HG03521 (cell line): Measurements from ENCODE around the gene HSPA1B.
"Not testable (repeated sequence)": the region's sequence is repeated elsewhere in the genome, so short reads cannot be mapped to it uniquely, and the experiment has no call there.

Experiments used
- ATAC-seq: cut with Tn5 transposase; IDR thresholded peaks from one replicate; pipeline ENCODE4 v1.9.1; 2021; ENCODE audit warnings: mild to moderate bottlenecking, moderate library complexity; ENCODE audit not compliant: unreplicated experiment

HSPA1B gene

DNA sequence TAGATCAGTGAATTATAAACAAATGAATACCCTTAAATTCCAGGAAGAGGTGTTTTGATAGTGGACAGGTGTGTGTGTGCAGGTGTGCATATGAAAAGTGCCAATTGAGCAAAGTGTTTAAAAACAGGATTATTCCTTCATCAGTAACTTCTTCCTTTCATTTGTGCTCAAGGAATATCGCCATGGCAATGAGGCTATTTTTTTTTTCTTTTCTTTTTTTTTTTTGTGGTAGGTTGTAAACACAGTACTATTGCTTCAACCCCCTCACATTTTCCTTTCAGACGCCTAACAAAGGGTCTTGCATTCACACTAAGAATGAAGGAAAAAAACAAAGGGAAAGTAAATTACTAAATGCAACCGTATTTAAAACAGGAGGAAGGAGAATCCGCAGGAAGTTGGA is 2.0 kb upstream of the HSPA1B start:
- ATAC-seq, result no peak

DNA sequence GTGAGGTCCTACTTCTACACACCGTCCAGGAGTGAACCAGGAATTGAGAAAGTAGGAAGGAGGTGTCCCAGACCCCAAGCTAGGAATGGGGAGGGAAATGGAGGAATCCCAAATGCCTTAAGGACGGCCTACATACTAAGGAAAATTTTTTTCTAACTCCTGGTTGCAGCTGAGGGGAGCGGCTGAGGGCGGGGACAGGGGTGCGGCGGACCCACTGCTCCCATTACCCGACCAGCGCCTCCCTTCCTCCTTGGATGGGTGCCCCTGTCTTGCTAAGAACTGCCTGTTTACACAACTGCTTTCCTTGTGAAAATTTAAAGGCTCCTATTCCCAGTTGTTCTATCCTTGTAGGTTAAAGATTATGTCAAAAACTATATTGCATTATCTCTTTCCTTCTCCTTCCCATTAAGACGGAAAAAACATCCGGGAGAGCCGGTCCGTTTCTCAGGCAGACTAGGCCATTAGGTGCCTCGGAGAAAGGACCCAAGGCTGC is 699 bp upstream of the HSPA1B start:
- ATAC-seq, result no peak

DNA sequence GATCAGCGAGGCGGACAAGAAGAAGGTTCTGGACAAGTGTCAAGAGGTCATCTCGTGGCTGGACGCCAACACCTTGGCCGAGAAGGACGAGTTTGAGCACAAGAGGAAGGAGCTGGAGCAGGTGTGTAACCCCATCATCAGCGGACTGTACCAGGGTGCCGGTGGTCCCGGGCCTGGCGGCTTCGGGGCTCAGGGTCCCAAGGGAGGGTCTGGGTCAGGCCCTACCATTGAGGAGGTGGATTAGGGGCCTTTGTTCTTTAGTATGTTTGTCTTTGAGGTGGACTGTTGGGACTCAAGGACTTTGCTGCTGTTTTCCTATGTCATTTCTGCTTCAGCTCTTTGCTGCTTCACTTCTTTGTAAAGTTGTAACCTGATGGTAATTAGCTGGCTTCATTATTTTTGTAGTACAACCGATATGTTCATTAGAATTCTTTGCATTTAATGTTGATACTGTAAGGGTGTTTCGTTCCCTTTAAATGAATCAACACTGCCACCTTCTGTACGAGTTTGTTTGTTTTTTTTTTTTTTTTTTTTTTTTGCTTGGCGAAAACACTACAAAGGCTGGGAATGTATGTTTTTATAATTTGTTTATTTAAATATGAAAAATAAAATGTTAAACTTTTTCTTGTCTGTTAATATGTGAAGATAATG is 2.2 kb downstream of the HSPA1B start:
- ATAC-seq, result no peak

DNA sequence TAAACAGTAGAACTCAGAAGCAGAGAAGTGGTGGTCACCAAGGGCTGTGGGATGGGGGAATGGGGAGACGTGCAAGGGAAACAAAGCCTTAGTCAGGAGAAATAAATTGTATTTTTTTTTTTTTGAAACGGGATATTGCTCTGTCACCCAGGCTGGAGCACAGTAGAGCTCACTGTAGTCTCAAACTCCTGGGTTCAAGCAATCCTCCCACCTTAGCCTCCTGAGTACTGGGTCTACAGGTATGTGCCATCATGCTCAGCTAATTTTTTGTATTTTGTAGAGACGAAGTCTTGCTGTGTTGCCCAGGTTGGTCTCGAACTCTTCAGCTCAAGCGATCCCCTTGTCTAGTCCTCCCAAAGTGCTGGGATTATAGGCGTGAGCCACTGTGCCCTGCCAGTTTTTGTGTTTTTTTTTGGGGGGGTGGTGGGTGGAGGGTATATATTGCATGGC is 3.4 kb downstream of the HSPA1B start:
- ATAC-seq, result no peak

DNA sequence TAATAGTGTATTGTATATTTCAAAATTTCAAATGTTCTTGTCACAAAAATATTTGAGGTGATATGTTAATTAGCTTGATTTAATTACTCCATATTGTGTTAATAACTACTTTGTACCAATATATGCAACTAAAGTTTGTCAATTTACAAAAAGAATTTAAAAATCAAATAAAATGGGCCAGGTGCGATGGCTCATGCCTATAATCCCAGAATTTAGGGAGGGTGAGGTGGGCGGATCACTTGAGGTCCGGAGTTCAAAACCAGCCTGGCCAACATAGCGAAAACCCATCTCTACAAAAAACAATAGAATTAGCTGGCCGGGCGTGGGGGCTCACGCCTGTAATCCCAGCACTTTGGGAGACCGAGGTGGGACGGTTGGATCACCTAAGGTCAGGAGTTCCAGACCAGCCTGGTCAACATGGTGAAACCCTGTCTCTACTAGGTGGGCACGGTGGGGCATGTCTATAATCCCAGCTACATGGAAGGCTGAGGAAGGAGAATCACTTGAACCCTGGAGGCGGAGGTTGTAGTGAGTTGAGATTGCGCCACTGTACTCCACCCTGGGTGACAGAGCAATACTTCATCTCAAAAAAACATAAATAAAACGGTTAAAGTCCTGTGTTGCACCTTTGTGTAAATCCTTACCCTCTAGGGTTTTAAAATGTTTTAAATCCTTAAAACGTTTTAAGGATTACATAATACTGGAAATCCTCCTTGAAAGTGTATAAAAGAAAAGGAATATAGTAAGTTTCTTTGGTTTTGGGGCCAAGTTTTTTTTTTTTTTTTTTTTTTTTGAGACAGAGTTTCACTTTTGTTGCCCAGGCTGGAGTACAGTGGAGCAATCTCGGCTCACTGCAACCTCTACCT is 4.0 kb downstream of the HSPA1B start:
- no peak for ATAC-seq

DNA sequence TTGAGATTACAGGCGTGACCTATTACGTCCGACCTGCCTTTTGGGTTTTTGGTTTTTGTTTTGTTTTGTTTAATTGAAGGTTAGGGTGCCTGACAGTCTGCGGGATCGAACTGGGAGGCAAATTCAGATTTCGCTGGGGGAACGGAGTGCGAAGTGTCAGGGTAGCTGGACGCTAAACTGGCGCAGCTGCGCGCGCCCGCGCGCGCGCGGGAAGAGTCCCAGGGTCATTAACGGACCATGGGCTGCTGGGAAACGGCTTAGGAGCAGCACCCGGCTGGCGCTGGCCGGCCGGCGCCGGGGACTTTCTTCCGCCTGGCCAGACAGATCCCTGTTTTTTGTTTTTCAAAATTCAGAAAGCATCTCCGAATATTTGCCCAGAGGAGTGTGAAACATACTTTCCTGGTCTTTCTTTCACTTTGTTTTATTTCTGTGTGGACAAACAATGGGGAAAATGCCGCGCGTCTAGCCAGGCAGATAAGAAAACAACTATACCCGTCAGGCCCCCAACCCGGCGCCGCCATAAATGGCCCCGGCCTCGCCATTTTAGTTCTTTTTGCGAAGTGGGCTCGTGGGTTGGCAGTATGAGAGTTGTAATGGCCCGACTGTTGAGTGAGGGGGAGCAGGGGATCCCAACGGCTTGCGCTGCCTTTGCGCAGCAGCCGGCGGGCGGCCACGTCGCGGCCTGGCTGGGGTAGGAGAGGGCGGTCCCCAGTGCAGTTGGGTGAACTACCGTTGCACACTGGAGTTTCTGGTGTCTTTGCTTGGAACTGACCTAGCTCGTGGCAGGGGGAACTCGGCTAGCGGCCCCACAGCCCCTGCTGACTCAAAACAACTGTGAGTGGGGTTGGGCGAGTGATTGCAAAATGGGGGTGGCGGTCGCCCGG is 7.1 kb downstream of the HSPA1B start:
- ATAC-seq, result no peak

DNA sequence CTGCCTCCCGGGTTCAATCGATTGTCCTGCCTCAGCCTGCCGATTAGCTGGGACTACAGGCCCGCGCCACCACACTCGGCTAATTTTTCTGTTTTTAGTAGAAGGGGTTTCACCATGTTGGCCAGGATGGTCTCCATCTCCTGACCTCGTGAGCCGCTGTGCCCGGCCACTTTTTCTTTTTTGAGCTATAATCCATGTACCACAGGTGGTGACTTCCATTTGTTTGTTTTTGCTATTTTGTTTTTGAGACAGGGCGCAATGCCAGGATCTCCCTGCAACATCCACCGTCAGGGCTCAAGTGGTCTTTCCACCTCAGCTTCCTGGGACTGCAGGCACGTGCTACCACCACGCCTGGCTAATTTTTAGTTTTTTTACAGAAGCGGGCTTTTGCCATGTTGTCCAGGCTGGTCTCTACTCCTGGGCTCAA is 8.5 kb downstream of the HSPA1B start:
- ATAC-seq, result no peak

DNA sequence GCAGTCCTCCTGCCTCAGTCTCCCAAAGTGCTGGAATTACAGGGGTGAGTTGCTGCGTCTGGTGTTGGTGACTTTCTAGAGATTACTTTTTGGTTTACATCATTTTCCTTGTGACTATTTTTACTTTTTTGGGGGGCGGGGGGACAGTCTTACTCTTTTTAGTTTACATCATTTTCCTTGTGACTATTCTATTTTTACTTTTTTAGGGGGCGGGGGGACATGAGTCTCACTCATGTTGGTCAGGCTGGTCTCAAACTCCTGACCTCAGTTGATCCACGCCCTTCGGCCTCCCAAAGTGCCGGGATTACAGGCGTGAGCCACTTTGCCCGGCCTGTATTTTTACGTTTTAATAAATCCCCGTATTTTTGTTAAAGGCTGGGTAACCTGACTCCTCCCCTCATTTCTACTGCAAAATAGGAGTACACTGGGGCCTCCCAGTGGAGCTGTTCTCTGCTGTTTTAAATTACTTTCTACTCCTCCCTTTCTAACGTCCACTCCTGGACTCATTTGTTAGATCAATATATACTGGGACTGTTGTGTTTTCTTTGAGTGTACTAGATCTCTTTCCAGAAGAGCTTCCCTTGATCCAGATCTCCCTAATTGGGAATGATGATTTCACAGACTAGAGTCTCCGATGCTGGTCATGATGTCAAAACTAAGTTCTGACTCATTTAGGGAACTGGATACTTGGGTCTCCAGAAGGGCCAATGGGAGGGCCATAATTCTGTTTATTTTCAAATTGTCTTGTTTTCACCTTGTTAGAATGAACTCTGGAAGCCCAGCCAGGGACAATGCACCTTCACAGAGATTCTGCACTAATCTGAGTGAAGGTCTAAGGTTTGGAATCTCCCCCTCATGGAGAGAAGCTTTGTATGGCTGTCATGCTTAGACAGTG is 9.2 kb downstream of the HSPA1B start:
- ATAC-seq, result no peak

DNA sequence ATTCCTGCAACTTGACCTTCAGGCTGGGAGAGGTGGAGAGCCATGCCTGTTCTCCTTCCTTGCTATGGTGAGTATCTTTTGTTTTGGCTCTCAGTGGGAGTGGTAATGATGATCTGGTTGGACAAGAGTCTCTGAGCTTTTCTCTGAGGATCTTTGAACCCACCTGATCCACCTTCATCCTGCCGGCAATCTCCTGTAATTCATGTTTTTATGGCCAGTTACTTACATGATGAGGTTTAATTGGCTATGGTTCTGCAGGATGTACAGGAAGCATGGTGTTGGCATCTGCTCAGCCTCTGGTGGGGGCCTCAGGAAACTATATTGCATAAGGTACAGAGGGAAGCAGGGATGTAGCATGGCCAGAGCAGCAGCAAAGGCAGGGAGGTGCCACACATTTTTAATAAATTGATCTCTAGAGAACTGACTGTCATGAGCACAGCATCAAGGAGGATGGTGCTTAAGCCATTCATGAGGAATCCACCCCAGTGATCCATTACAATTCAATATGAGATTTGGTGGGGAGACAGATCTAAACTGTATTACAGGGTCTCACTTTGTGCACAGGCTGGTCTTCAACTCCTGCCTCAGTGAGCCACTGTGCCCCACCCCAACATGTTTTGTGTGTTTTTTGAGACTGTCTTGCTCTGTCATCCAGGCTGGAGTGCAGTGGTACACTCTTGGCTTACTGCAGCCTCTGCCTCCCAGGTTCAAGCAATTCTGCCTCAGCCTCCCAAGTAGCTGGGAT is 10.0 kb downstream of the HSPA1B start:
- ATAC-seq, result no peak

DNA sequence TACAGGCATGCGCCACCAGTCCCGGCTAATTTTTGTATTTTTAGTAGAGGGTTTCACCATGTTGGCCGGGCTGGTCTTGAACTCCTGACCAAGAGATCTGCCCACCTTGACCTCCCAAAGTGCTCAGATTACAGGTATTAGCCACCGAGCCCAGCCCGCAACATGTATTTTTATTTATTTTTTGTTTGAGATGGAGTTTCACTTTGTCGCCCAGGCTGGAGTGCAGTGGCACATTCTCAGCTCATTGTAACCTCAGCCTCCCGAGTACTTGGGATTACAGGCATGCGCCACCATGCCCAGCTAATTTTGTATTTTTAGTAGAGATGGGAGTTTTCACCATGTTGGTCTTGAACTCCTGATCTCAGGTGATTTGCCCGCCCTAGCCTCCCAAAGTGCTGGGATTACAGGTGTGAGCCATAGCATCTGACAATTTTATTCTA is 10.6 kb downstream of the HSPA1B start:
- not testable (repeated sequence) for ATAC-seq

DNA sequence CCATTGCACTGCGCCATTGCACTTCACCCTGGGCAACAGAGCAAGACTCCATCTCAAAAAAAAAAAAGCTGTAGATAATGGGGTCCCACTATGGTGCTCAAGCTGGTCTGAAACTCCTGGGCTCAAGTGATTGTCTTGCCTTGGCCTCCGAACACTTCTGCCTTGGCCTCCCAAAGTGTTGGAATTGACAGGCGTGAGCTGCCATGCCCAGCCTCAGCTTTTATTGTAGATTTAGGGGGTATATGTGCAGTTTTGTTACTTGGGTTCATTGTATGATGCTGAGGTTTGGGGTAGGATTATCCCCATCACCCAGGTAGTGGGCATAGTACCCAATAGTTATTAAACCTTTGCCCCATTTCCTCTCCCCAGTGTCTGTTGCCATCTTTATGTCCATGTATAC is 11.4 kb downstream of the HSPA1B start:
- ATAC-seq, result no peak

DNA sequence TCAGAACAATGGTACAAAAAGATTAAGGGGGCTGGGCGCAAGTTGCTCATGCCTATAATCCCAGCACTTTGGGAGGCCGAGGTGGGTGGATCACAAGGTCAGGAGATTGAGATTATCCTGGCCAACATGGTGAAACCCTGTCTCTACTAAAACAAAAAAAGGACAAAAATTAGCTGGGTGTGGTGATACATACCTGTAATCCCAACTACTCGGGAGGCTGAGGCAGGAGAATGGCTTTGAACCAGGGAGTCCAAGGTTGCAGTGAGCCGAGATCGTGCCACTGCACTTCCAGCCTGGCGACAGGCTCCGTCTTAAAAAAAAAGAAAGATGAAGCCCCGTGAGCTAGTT is 12.2 kb downstream of the HSPA1B start:
- not testable (repeated sequence) for ATAC-seq

DNA sequence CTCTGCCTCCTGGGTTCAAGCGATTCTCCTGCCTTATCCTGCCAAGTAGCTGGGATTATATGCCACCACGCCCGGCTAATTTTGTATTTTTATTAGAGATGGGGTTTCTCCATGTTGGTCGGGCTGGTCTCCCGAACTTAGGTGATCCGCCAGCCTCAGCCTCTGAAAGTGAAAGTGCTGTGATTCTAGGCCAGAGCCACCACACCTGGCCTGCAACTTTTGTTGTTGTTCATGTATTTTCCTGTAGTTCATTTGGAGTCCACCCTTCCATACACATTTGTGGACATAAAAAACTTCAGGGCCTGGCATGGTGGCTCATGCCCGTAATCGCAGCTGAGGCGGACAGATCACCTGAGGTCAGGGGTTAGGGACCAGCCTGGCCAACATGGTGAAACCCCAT is 14.5 kb downstream of the HSPA1B start:
- no peak for ATAC-seq

DNA sequence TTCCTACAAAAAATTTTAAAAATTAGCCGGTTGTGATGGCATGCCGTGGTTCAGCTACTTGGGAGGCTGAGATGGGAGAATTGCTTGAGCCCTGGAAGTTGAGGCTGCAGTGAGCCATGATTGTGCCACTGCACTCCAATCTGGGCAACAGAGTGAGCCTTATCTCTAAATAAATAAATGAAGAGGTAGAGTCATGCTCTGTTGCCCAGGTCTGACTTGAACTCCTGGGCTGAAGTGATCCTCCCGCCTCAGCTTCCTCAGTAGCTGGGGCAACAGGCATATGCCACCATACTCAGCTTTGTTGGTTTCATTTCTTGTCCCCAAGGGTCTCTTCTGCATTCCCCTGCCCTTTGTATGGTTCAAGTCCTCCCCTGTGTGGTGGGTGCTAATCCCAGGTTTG is 17.0 kb downstream of the HSPA1B start:
- ATAC-seq, result no peak

DNA sequence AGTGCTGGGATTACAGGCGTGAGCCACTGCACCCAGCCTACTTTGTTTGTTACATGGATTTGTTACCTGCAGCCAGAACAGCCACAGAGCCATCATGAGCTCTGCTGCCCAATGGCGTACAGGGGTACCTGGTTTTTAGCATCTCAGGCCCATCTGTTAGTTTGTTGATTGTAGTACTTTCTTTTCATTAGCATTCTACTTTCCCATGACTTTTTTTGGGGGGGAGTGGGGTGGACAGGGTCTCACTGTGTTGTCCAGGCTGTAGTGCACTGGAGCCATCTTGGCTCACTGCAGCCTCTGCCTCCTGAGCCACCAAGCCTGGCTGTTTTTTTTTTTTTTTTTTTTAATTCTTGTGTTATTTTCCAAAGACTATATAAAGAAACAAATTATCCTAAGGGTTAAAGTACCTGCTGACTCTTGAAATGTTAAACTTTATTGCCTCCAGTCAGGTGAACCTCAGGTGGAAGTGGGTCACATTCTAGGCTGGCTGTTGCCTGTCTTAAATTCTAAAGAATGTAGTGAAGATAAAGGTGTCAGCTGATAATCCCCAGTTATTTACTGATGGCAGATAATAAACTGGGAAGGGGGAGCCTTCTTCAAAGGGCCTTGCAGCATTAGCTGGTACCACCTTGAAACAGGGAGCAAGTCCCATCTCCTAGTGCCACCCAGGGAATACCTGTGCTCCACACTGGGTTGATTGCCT is 19.9 kb downstream of the HSPA1B start:
- no peak for ATAC-seq

DNA sequence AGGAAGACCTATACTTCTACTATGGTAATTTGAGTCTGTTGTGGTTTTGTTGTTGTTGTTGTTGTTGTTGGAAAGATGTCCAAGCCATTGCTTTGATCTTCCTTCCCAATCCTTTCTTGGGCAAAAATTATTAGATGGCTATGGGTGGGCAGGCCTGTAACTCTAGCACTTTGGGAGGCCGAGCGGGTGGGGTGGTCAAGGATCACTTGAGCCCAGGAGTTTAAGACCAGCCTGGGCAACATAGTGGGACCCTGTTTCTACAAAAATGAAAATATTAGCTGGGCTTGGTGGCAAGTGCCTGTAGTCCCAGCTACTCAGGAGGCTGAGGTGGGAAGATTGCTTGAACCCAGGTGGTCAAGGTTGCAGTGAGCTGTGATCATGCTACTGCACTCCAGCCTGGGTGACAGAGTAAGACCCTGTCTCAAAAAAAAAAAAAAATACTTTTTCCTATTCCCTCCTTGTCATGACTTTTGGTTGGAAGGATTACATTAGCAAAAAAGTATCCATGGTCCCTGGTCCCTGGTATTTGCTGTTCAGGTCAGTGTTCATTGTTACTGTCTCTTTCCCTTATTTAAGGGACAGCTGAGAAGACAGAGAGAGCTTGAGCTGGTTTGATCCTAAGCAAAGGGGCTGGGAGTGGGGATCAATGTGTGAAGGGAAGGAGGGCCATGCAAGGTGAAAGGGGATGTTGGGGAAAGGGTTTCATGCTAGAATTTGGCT is 23.4 kb downstream of the HSPA1B start:
- ATAC-seq, result no peak

DNA sequence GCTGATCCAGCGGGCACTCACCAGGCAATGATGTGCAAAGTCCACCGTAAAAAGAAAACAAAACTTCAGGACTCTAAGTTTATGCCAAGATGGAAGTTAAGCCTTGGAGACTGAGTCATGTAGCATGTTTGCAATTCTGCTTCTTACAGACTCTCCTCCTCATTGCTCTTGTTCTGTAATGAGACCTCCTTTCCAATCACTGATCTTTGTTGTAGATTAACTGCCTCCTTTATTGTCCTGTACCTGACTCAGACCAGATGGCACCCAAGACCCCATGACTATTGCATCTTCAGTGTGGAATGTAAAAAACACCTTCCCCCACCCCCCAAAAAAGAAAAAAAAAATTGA is 23.9 kb downstream of the HSPA1B start:
- ATAC-seq, result no peak

DNA sequence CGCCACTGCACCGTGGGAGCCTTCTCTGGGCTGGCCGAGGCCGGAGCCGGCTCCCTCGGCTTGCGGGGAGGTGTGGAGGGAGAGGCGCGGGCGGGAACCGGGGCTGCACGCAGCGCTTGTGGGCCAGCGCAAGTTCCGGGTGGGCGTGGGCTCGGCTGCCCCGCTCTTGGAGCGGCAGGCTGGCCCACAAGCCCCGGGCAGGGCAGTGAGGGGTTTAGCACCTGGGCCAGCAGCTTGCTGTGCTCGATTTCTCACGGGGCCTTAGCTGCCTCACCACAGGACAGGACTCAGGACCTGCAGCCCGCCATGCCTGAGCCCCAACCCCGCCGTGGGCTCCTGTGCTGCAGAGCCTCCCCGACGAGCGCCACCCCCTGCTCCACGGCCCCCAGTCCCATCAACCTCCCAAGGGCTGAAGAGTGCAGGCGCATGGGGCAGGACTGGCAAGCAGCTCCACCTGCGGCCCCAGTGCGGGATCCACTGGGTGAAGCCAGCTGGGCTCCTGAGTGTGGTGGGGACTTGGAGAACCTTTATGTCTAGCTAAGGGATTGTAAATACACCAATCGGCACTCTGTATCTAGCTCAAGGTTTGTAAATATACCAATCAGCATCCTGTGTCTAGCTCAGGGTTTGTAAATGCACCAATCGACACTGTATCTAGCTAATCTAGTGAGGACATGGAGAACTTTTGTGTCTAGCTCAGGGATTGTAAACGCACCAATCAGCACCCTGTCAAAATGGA is 24.6 kb downstream of the HSPA1B start:
- ATAC-seq, result not testable (repeated sequence)
